Measurements from ENCODE around the gene UNC119.
"Not testable (repeated sequence)": the region's sequence is repeated elsewhere in the genome, so short reads cannot be mapped to it uniquely, and the experiment has no call there.

Gene UNC119

DNA sequence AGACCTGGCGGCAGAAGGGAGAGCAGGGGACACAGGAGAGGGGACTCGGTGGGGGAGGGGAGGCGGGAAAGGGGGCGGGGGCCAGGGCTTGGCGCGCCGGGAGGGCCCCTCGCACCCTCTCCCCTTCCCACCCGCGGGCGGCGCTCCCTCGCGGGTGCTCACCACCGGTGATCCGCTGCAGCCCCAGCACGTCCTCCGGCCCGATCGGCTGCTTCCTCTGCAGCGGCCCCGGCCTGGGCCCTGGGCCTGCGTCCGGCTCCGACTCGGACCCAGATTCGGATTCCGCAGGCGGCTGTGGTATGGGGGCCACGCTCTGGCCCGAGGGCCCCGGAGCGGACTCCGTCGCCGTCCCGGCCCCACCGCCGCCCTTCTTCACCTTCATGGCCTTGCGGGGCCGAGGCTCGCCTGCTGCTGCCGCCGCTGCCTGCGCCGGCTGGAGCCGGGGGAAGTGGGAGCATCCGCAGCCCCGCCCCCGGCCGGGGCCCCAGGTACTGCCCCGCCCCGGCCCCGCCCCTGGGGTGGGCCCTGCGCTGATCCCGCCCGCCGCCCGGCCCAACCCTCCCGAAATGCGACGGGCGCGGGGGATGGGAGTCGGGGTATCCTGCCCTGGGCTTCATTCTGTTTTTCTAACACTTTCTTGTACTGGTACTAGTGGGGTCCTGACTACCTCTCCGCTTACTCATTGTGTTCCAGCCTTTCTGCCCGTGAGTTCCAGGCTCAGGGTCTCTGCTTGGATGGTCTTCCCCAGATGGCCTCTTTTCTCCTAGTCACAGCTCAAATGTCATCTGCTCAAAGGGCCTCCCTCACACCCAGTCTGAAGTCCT is at the start of gene UNC119:
TSS of gene UNC119 (minus strand) at position 449 of the 824 bp plus-strand sequence. CDS start at position 382, 67 bp downstream.
- DNase-seq = peak; percentile 66

DNA sequence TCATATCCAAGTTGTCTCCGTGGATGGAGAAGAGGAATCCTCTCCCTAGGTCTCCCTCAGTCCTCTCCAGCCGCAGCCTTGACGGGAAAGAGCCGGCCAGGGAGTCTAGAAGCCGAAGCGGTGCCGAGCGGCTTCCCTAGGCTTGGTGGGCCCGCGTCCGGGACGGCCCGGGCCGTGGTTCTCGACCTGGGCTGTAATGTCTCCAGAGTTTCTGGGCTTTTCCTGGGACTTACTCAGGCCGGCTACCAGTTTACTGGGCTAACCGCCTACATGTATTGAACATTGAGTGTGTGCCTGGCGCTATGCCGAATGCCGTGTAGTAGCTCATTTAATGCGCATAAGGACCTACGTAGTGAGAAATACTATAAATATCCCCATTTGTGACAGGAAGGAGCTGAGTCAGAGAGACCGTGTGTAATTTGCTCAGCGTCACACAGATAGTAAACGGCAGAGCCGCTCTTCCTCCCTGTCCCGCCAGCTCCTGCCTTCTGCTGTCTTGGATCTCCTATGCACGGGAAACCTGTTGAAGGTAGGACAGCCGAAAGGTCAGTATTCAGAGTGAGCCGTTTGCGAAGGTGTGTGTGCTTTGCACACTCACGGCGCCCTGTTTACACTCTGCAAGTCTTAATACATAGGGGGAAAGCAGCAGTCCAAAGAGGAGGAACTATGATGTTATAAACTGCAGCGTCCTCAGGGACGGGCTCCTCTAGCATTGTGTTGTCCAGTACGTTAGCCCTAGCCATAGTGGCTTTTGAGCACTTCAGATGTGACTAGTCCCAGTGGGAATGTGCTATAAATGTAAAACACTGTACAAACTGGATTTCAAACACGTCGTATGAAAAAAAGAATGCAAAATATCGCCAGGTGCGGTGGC is 47.1 kb upstream of the UNC119 start:
- DNase-seq = peak; percentile 82

DNA sequence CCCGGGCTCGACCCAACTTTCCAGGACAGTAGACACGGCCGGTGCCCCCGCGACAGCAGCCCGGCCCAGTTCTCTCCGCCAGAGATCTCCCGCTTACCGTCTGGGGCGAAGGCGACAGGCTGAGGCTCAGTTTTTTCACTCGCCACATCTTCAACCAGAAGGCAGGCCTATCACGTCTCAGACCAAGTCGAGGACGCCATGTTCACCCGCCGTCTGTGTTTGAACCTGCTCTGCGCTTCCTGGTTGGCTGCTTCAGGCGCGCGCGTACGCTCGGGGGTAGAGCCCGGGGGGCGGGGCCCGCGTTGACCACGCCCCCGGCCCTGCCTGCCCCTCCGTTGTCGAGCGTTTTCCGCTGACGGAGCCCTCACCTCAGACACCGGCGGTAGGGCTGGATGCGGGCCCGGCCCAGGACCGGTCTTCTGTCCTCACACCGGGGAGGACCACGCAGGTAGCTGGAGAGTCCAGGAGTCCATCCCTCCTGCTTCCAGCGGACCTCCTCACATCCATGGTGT is 46.4 kb upstream of the UNC119 start, which contains the start of gene SPAG5:
TSS of gene SPAG5 (minus strand) at position 227 of the 512 bp plus-strand sequence. CDS start at position 148, 79 bp downstream.
- peak; percentile 95 for DNase-seq

DNA sequence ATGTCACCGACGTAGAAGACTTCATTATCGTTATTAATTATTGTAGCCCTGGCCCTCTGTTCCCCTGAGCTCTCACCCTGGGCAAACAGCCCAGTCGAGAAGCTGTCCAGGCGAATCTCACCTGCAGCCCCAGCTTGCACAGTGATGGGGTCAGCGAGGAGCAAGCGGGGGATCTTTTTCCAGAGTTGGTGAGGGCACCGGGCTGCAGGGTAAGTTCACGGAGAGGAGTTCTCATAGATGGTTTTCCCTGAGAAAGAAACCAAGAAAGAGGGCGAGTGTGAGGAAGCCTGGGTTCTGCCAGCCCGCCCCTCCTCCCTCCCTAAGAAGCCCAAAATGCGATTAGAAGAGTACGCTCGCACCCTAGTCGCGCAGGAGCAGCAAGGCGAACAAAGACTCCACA is 46.0 kb upstream of the UNC119 start:
- no peak for DNase-seq

DNA sequence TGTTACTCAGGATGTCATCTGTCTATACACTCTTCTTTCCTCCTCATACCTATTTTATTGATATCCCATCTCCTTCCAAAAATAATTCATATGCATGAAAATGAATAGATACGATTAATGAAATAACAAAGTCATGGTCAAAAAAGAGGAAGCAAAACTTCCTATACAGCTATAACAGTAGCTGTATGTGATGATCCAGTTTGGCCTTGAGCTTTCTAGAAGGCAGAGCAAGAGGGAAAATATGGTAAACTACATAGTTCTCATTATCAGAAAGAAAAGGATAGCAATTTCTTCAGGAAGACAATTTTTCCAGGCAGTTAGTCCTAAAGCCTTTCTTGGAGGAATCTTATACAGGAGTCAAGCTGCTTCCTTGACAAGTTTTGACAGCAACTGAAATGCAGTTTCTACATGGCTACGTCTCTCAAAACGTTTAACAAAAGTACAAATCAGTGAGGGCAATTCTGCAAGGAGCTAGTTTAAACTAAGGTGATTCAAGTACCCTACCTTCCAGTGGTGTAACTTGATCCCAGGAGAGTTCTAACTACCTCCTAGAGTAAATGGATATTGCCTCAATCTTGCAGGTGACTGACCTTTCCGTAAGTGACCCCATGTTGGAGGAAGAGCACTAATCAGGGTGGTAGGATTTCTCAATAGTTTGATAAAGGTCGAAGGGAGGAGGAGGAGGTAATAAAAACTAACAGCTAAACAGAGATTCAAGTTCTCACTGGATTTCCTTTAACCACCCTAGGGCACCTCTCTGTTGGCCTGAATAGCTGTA is 45.4 kb upstream of the UNC119 start:
- DNase-seq = no peak

DNA sequence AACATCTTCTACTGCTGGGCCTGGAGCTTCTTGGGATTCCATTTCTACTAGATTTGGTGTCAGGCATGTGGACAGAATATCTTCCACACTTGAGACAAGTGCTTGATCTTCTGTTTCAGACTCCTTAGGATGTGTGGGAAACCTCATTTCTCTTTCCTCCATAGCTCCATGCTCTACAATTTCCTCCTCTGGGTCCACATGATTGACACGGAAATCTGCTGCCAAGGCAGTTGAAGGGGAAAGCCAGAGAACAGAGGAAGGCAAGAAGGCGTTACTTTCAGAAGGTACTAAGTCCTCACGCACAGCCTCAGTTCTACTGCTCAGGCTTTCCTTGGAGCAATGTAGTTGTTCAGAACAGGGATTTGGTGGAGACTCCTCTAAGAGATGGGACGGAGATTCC is 39.8 kb upstream of the UNC119 start:
- DNase-seq = no peak

DNA sequence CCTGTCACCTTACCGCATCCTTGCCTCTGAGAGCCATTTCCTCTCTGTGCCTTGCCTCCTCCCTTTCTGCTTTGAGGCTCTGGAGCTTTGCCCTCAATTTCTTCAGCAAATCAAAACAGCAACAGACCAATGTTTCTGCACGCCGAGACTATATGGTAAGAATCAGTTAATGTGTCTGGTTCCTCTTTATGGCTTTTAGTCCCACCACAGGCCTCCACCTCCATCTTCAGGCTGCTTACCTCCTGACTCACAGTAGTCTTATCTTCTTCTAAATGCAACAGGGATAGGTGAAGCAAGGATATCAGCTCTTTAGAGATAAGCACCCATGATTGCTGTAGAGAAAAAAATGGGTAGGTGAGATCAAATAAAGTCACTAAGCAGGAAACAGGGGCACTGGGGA is 33.4 kb upstream of the UNC119 start:
- DNase-seq = no peak

DNA sequence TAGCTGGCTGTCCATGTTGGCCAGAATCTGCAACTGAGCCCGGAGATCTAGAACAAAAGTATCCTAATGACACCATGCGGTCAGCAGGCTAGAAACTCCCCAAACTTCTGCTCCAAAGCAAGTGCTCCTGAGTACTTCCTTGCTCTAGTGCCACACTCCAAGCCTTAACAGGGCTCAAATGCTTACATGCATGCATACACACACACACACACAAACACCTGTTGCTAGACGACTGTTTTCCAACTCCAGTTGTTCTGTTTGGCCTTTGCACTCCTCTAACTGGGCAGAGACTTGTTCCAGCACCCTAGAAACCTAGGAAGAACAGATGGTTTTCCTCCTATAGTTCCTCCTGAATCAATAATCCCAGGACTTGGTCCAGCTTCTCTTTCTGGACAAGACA is 32.0 kb upstream of the UNC119 start:
- no peak for DNase-seq

DNA sequence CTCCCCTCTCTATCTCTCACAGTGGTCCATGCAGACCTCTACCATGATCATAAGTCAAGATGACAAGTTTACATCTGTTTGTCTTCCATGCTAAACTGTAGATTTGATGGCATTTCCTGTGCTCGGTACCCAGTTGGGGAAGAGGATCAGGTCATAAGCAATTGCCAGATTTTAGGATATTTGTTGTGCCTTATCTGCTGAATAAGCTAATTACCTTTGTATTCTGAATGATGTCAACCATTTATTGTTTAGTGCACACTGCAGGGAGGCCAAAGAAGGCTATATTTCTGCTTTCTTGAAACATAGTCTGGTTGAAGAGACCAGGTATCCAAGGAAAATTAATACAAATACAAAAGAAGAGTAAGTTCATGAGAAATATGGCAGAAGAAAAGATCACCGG is 30.1 kb upstream of the UNC119 start:
- DNase-seq = no peak

DNA sequence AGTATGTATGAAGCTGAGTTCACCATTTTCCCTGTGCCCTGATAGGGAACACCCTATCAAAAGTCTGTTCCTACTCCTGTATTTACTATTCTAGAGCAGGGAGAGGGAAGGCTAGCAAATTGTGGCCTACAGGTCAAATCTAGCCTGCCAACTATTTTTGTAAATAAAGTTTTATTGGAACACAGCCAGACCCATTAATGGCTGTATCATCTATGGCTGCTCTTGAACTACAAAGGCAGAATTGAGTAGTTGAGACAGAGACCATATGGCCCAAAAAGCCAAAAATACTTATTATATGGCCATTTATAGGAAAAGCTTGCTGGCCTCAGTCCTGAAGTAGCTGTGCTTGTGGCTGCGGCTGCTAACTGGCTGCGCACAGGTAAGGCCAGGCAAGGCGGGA is 28.5 kb upstream of the UNC119 start:
- no peak for DNase-seq

DNA sequence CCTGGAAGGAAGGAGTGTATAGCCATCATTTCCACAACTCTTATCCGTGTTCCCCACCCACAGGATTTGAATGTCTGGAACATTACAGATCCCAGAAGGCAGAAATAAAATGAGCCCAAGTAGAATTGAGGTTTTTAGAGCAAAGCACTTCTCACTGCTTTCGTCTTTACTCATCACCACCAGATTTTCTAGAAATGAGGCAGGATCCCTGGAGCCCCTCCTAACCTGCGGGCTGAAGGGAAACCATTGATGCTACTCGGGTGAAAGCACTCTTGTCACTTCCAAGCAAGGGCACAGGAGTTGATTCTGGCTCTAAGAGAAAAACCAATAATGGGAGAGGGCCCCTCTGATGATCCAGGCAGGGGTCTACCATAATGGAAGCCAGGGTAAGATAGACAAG is 27.1 kb upstream of the UNC119 start:
- DNase-seq = no peak

DNA sequence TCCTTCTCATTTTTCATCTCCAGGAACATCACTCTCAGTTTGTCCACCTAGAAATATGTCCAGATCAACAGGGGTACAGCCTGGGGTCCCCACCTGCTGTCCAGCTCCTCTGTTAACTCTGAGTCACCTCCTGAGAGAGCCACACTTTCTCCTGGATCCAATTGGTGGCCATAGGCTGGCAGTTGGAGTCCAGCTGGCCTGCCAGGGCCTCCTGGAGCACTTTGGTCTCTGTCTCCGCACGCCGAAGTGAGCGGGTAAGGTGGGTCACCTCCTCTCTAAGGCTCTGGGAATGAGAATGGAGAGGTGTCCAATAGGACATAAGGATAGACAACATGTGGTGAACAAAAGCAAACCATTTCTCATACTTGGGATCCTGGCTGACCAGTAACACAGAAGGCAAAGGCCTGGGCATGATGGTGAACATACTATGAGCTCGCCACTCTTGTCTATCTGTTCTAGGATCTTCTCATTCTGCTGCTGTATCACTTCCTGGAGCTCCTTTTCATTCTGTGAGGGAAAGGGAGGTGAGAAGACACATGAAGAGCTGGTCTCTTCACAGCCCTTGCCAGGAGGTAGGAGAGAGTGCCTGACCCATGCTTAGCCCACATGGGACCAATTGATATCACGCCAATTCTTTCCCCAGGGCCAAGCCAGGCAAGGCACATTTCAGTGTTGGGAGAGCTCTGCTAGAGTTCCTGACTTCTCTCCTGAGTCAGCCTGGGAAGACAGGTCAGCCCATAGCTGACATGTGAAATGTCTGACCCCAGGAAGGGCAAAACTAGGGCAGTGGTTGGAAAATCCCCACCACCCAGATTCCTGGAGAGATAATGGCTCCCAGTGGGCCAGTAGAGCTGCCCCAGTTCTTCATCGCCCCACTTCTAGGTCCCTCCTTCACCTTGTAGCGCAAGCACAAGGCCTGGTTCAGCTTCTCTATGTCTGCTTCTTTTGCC is 26.1 kb upstream of the UNC119 start:
- DNase-seq = no peak

DNA sequence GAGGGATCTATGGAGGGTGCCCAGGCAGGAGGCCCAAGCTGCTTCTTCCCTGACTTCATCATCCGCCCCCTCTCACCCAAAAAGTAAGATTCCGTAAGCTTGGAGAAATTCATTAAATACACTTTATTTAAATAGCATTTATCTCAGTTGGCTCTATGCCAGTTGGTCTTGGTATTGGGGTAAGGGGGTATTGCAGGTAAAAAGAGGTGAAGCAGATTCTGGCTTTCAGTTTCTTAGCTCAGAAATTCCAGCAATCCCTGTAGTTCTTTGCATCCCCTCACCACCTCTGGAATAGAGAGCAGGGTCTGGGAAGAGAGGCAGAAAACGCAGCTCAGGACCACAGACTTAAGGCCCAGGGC is 25.0 kb upstream of the UNC119 start:
- DNase-seq = no peak

DNA sequence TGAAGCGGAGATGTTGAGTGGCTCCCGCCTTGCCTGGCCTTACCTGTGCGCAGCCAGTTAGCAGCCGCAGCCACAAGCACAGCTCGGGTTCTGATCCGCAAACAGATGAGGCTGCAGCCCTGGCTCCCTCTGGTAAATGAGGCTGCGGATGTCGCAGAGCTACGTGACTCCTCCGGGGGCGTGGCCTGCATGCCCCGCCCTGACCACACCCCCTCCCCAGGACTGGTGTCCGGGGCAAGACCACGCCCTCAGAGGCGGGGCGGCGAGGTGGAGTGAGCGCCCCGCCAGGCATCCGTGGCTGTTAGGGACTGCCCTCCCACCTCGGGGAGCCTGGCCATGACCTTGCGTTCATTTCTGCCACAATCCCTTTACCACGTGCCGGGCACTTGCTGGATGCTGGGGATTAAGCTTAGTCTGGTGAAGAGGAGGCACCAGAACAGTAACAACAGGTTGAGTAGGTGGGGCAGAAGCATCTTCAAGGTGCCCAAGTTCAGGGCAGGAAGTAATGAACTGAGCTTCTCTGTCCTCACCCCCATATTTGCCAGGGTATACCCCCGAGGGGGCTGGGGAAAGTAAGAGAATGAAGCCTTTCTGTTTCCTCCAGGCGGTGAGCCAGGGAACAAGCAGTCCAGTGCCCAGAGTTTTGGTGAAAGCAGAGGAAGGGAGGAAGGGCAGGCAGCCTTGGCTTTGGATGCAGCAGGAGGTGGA is 24.5 kb upstream of the UNC119 start, which contains the start of gene ALDOC:
TSS of gene ALDOC (minus strand) at position 138 of the 708 bp plus-strand sequence. CDS start 1,363 bp downstream, outside the sequence.
- peak; percentile 97 for DNase-seq

DNA sequence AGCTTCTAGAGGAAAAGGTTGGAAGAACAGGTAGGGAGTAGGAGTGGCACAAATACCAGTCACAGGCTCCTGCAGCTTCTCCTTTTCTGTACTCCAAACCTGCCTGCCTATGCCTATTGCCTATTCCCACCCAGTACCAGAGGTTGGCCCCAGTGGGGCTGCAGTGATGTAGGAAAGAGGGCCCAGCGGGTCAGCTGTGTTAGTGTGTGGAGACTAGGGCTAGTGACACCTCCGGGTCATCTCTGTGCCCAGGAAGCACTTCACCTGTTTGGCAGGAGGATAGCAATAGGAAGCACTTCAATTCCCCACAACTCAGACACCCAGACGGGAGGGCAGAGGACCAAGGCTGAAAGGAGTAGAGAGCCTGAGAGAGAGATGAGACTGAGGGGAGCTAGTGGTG is 23.6 kb upstream of the UNC119 start:
- DNase-seq = not testable (repeated sequence)

DNA sequence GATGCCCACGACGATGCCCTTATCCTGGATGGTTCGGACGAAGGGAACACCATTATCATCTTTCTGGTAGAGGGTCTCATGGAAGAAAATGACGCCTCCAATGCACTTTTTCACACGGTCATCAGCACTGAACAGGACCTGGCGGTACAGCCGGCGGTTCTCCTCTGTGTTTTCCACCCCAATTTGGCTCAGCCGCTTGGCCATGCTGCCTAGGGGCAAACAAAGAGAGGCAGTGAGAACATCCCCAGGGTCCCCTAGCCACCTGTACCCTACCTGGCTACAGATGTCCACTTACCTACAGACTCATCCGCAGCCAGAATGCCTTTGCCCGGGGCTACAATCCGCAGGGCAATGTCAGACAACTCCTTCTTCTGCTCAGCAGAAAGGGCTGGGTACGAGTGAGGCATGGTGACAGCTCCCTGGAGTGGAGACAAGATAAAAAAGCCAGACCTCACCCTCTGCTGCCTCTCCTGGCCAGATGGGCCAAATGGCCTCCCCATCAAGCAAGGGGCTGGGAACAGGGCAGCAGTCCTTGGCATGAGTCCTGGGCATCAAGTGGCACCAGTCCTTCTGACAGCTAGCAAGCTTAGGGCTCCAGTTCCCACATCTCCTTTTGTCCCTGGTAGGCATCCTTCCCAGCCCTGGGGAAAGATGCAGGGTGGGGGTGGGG is 22.8 kb upstream of the UNC119 start:
- peak; percentile 73 for DNase-seq

DNA sequence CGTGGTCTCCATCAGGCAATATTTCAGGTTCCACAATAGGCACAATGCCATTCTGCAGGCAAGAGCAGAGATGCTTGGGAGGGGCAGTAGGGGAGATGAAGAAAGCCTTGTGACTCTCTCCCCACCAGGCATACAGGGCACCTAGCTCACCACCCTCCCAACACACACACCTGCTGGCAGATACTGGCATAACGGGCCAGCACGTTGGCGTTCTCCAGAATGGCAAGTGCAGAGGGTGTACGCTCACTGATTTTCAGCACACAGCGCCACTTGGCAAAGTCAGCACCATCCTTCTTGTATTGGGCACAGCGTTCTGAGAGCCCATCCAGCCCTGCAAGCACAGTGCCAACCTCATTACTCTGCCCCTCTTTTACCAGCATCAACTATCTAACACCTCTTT is 22.1 kb upstream of the UNC119 start:
- peak; percentile 9 for DNase-seq

DNA sequence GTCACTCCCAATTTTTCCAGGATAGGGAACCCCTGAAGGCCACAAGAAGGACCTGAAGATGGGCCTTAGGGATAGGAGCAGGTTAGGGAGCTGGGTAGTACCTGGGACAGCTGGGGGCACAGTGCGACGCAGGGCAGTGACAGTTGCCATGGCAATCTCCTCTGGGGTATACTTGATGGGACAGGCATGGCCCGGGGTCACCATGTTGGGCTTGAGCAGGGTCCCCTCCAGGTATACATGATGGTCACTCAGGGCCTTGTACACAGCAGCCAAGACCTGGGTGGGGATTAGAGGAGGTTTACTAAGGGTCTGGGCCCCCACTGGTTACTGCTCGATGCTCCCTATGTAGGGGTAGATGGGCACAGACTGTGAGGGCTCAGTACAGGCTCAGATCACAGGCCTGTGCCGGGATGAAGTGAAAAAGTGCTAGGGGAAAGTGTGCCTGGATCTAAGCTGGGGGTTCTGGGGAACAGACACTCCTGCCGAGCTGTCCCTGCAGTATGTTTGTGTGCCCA is 21.6 kb upstream of the UNC119 start:
- no peak for DNase-seq

DNA sequence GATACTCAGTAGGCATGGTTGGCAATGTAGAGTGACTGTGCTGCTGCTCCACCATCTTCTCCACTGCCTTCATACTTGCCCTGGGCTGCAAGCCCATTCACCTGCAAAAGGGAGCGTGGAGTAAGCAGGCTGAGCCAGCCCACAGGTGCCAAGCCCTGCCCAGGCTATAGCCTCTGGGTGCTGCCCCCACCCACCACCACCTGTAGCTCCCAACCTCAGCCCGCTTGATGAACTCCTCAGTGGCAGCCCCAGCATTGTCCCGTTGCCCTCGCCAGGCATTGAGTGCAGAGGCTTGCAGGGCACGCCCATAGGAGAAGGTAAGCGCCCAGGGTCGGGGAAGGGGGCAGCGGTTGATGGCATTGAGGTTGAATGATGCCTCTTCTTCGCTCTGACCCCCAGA is 21.1 kb upstream of the UNC119 start:
- DNase-seq = no peak

DNA sequence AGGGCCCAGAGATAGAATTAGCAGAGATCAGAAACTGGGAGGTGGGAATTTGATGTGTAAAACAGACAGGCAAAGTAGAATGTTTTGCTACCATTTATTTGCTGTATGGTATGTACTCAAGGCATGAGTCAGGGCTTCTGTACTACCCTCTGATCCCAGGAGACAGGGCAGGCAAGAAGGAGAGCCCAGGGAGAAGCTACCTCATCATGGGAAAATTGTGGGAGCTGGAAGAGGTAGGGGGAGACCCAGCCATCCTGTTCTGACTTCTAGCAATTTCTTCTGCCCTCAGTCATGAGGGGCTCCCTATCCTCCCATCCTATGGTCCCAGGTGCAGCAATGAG is 20.6 kb upstream of the UNC119 start:
- no peak for DNase-seq

Measured in hematopoietic multipotent progenitor cell treated with erythropoietin and hydrocortisone succinate and interleukin-3 and kit ligand, for 8 days (in vitro differentiated cells).